Panc1 (cell line): ENCODE measurements around the gene C15orf39.

Source experiments
- CTCF ChIP-seq: fragments of 450-650 bp; IDR thresholded peaks from 2 replicates; pipeline ENCODE4 v1.5.1; 2017; ENCODE audit warnings: mild to moderate bottlenecking
- POLR2AphosphoS5 ChIP-seq: IDR thresholded peaks from 2 replicates; pipeline ENCODE4 v1.6.1; 2012; ENCODE audit warnings: mild to moderate bottlenecking, low read depth, low read length, moderate library complexity
- REST ChIP-seq, 2 experiments: IDR thresholded peaks; 2 replicates each; pipeline ENCODE4 v1.6.1; 2011 to 2012; ENCODE audit warnings: low read depth in 2 of 2, control low read depth in 1 of 2, low read length in 1 of 2, mild to moderate bottlenecking in 1 of 2, moderate library complexity in 1 of 2; ENCODE audit not compliant: insufficient read depth in 1 of 2
- SIN3A ChIP-seq: IDR thresholded peaks from 2 replicates; pipeline ENCODE4 v1.6.1; 2012; ENCODE audit warnings: low read depth, mild to moderate bottlenecking, low read length, moderate library complexity, borderline replicate concordance; ENCODE audit not compliant: insufficient read depth
- TCF7L2 ChIP-seq: IDR thresholded peaks from 2 replicates; pipeline ENCODE4 v1.6.1; 2011; ENCODE audit warnings: mild to moderate bottlenecking, low read depth, low read length, inconsistent platforms

GRCh38 chr15:75225951-75226732 is 24.5 kb downstream of the C15orf39 start:
- TF ChIP-seq REST (IDR thresholded peaks at IDR 0.05; ENCODE audit: insufficient read depth in 1 of 2, low read depth in 2 of 2, low read length in 1 of 2): no peak
- TF ChIP-seq CTCF: no peak
- no peak for TF ChIP-seq POLR2AphosphoS5
- TF ChIP-seq TCF7L2: no peak
- TF ChIP-seq SIN3A: no peak
